Stimulated activated CD4-positive, alpha-beta T cell treated with anti-CD3 and anti-CD28 coated beads, Interleukin-15, amount 100 ng/mL, for 48 hours (primary cell): ENCODE measurements around the gene PRSS1.

Experiments
- DNase-seq, 2 donors: peaks; one replicate each; pipeline ENCODE4 v3.0.0-alpha.2; 2020; ENCODE audit warnings: low read depth in 2 of 2

Gene PRSS1

DNA sequence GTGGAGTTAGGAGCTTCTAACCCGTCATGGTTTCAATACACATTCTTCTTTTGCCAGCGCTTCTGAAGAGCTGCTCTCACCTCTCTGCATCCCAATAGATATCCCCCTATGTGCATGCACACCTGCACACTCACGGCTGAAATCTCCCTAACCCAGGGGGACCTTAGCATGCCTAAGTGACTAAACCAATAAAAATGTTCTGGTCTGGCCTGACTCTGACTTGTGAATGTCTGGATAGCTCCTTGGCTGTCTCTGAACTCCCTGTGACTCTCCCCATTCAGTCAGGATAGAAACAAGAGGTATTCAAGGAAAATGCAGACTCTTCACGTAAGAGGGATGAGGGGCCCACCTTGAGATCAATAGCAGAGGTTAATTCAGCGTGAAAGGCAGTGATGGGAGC, 43.9 kb downstream of the PRSS1 start:
- DNase-seq, result no peak

DNA sequence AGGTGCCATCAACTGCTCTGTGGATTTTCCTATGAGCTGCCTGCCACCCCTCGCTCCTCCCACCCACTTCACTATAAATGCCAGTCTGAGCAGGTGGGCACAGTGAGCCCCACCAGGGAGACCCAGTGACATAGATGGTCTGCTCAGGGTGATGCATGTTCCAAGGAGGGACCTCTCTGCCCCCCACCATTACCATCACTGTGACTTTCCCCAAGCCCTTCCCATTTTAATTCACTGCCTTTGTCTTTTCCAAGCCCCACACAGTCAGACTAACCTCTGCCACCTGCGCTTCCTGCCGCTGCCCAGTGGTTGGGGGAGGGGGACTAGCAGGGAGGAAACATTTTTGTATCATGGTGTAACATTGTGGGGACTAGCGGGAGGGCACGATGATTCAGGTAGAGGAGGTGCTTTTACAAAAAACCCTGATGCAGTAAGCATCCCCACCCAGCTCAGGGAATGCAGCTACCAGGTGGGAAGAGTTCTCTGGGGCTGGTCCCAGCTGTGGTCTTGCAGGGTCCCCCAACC, 46.1 kb downstream of the PRSS1 start:
- DNase-seq, result peak in 1 of 2 donors; percentile 53

DNA sequence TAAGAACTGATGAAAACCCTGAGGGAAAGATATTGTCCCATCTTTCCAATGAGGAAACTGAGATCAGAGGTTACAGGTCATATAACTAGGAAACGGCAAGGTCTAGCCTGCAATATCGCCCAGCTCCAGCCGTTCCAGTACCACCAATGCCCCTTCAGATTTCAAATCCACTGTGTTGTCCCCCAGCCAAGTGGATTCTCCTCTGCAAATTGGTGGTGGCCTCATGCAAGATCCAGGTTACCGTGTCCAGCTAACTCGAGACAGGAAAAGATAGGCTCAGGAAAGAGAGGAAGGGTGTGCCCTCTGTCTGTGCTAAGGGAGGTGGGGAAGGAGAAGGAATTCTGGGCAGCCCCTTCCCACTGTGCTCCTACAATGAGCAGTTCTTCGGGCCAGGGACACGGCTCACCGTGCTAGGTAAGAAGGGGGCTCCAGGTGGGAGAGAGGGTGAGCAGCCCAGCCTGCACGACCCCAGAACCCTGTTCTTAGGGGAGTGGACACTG, 46.8 kb downstream of the PRSS1 start:
- no peak for DNase-seq

DNA sequence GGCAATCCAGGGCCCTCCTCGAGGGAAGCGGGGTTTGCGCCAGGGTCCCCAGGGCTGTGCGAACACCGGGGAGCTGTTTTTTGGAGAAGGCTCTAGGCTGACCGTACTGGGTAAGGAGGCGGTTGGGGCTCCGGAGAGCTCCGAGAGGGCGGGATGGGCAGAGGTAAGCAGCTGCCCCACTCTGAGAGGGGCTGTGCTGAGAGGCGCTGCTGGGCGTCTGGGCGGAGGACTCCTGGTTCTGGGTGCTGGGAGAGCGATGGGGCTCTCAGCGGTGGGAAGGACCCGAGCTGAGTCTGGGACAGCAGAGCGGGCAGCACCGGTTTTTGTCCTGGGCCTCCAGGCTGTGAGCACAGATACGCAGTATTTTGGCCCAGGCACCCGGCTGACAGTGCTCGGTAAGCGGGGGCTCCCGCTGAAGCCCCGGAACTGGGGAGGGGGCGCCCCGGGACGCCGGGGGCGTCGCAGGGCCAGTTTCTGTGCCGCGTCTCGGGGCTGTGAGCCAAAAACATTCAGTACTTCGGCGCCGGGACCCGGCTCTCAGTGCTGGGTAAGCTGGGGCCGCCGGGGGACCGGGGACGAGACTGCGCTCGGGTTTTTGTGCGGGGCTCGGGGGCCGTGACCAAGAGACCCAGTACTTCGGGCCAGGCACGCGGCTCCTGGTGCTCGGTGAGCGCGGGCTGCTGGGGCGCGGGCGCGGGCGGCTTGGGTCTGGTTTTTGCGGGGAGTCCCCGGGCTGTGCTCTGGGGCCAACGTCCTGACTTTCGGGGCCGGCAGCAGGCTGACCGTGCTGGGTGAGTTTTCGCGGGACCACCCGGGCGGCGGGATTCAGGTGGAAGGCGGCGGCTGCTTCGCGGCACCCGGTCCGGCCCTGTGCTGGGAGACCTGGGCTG, 47.5 kb downstream of the PRSS1 start:
- no peak for DNase-seq

DNA sequence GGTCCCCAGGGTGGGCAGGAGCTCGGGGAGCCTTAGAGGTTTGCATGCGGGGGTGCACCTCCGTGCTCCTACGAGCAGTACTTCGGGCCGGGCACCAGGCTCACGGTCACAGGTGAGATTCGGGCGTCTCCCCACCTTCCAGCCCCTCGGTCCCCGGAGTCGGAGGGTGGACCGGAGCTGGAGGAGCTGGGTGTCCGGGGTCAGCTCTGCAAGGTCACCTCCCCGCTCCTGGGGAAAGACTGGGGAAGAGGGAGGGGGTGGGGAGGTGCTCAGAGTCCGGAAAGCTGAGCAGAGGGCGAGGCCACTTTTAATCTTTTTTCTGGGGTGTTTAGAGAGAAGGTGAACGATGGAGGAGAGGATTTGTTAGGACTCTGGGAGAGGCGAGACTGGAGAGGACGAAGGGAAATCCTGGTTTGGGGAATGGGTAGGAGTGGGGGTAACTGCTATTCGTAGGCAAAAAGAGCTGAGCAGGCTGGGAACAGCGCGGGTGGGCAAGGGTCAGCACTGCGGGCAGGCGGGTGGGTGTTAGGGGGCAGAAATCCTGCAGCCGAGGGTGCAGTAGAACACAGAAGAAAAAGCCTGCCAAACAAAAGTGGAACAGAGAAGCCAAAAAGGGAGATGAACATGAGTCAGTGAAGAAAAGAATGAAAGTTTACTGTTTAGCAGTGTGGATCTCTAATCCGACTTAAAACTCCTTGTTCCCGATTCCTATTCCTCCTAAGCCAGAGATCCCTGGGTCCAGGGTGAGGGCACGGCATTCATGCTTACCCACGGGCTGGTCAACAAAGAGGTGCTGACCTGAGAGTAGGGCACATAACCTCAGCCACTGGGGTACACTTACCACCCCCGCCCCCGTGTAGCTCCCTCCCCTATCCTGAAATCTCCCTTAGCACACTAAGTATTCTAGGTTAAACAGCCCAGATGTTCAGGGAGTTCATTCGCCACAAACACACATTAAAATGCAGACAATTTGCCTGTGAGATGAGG, 48.4 kb downstream of the PRSS1 start:
- DNase-seq, result no peak

DNA sequence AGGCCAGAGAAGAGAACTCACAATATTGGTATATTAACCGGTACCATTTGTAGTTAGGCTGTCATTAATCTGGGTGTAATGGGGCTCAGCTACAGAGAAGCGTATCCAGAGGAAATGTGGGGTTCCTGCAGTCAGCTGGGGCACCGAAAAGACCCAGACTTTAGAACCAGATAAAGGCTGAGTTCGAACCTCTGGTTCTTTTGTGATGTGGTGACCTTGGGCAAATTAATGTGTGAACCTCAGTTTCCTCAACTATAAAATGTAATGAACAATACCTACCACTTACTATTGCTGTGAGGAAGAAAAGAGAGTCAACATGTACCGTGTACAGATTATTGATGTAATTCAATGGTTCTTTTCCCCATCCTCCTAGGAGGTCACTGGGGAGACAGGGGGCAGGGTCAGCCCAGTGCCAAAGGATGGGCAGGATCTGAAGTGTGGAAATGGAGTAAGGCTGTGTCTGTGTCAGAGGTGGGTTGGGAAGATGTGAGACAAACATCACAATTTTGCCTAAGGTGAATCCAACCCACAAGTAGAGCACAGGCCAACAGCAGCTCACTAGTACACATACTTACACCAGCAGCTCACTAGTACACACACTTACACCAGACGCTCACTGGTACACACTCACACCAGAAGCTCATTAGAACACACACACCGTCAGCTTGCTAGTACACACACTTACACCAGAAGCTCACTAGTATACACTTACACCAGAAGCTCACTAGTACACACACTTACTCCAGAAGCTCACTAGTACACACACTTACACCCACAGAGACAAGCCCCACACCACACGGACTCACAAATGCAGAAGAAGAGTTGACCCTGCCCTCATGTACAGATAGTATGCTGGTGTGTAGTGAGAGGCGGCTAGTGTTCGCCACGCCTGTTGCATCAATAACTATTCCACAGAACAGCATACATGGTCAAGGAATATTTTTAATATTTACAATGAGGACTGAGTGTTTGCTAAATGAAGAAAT, 49.5 kb downstream of the PRSS1 start:
- DNase-seq, result no peak

DNA sequence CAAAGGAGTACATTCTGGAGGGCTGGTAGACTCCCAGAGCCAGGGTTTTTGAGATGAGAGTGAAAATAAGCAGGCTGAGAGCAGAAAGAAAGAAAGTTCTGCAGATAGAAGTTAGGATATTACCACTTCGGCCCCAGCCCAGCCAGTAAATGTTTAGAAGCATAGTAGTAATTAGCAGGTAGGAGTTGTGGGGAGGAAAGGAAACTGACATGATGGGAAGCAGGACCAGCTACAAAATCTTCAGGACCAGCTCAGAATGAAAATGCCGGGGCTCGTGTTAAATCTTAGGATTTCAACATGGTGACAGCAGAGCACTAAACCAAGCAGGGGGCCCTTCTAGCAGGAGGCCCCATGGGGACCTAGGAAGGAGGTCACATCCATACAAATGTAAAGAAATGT, 50.2 kb downstream of the PRSS1 start:
- no peak for DNase-seq

DNA sequence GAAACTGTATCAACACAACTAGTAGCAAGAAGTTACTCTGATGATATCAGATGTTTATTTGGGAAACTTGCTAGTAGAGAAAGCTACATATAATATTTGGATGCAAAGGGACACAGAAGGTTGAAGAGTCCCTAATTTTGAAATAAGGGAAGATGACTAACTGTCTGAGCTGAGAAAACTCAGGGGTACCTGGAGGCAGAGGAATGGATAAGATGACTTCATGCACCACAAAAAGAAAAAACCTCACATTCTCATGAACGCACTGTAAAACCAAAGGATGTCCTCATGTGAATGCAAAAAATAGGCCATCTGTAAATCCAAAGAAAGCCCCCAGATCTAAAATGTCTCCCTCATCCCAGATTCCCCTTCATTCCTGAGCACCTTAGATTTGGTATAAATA, 50.8 kb downstream of the PRSS1 start:
- DNase-seq, result no peak

DNA sequence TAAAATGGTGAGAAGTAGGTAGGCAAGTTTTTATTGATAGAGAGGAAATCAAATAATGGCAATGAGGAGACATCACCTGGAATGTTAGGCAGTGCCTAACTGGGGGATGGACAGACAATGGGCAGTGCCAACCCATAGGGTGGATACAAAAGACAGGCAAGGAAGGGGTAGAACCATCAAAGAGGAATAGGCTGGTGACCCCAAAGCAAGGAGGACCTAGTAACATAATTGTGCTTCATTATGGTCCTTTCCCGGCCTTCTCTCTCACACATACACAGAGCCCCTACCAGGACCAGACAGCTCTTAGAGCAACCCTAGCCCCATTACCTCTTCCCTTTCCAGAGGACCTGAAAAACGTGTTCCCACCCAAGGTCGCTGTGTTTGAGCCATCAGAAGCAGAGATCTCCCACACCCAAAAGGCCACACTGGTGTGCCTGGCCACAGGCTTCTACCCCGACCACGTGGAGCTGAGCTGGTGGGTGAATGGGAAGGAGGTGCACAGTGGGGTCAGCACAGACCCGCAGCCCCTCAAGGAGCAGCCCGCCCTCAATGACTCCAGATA, 51.5 kb downstream of the PRSS1 start:
- no peak for DNase-seq

DNA sequence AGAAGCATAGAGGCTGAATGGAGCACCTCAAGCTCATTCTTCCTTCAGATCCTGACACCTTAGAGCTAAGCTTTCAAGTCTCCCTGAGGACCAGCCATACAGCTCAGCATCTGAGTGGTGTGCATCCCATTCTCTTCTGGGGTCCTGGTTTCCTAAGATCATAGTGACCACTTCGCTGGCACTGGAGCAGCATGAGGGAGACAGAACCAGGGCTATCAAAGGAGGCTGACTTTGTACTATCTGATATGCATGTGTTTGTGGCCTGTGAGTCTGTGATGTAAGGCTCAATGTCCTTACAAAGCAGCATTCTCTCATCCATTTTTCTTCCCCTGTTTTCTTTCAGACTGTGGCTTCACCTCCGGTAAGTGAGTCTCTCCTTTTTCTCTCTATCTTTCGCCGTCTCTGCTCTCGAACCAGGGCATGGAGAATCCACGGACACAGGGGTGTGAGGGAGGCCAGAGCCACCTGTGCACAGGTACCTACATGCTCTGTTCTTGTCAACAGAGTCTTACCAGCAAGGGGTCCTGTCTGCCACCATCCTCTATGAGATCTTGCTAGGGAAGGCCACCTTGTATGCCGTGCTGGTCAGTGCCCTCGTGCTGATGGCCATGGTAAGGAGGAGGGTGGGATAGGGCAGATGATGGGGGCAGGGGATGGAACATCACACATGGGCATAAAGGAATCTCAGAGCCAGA, 52.5 kb downstream of the PRSS1 start:
- DNase-seq, result no peak

DNA sequence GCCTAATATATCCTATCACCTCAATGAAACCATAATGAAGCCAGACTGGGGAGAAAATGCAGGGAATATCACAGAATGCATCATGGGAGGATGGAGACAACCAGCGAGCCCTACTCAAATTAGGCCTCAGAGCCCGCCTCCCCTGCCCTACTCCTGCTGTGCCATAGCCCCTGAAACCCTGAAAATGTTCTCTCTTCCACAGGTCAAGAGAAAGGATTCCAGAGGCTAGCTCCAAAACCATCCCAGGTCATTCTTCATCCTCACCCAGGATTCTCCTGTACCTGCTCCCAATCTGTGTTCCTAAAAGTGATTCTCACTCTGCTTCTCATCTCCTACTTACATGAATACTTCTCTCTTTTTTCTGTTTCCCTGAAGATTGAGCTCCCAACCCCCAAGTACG, 53.0 kb downstream of the PRSS1 start:
- no peak for DNase-seq
